HG03354 (cell line): Measurements from ENCODE around the gene ASCL2.

Experiments
- ATAC-seq: cut with Tn5 transposase; IDR thresholded peaks from one replicate; pipeline ENCODE4 v1.9.1; 2021; ENCODE audit warnings: mild to moderate bottlenecking; ENCODE audit not compliant: unreplicated experiment, poor library complexity, severe bottlenecking

ASCL2 gene

GRCh38 chr11:2309251-2310072 is 39.1 kb upstream of the ASCL2 start:
- no peak for ATAC-seq

- no peak for ATAC-seq
These were observed 38.3 kb upstream of the ASCL2 start for GRCh38 chr11:2308713-2309112.

GRCh38 chr11:2307501-2308331 is 37.3 kb upstream of the ASCL2 start:
- ATAC-seq = no peak

DNA sequence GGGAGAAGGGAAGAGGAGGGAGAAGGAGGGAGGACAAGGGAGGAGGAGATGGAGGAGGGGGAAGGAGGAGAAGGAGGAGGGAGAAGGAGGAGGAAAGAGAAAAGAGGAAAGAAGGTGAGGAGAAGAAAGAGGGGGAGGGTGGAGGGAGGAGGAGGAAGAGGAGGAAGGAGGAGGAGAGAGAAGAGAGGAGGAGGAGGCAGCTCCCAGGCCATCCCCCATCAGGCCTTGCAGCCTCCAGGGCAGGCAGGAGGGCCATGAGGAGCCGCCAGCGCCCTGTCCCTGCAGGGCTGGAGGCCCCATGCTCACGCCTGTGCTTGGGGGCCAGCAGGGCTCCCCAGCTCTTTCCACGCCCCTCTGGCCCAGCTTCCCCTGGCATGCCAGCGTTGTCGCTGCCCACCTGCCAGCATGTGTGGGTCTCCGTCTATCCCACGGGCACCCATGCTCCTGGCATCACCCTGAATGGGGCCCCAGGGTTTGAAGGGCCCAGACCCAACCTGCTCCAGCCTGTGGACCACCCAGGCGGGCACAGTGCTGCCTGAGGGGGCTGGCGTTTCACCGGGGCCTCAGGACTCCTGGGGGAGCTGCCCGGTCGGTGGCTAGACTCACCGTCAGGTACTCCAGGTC is 36.6 kb upstream of the ASCL2 start:
- ATAC-seq = no peak

DNA sequence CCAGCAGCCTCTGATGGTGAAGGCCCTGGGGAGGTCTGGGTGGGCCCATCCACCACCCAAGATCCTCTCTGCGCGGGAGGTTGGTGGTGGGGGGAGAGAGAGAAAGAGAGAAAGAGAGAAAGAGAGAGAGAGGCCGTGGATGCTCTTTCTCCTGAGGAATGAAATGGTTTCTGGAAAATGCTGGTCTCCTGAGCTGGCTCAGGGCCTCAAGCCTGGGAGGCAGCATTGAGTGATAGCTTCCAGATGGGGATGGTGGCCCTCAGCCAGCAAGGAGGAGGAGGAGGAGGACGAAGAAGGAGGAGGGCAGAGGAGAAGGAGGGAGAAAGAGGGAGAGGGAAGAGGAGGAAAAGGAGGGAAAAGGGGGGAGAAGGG is 36.0 kb upstream of the ASCL2 start:
- no peak for ATAC-seq

GRCh38 chr11:2305788-2306451 is 35.5 kb upstream of the ASCL2 start:
- ATAC-seq = no peak

- ATAC-seq = no peak
These were observed 34.9 kb upstream of the ASCL2 start for GRCh38 chr11:2305140-2305778.

DNA sequence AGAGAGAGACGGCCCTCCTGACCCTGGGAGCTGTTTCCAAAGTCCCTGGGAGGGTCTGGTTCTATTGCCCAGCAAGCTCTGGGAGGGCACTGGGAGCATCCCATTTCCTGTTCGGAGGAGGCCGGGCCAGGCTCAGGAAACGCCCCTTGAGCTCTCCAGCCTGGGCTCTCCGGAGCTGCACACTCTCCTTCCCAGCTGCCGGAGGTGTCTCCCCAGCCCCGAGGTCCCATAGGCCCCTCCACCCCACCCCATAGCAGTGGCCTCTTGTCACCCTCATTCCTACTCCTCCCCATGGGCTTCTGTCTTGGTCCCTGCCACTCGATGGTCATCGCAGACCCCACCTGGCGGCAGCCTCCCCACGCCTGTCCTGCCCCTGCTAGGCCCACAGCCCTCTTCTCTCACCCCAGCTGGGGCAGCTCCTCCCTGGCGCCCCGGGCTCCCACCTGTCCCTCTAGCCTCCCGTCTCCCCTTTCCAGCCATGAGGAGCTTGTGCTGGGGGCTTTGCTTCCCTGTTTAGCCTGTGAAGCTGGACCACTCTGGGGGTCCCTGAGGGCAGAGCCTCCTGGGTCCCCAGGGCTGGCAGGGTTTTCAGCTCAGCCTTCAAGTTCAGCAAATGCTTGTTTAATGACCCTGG is 34.2 kb upstream of the ASCL2 start:
- ATAC-seq = no peak

- no peak for ATAC-seq
These were observed 33.5 kb upstream of the ASCL2 start for GRCh38 chr11:2303627-2304505.

GRCh38 chr11:2302896-2303626 is 32.7 kb upstream of the ASCL2 start:
- ATAC-seq = no peak

GRCh38 chr11:2302306-2302895 is 32.0 kb upstream of the ASCL2 start:
- peak; percentile 22 for ATAC-seq

GRCh38 chr11:2301631-2302305 is 31.4 kb upstream of the ASCL2 start, which contains the start of the genes C11orf21 and TSPAN32:
C11orf21 (minus strand) TSS chr11:2301918; CDS start chr11:2301808, 110 bp downstream.
TSPAN32 (plus strand) TSS chr11:2302013; CDS start chr11:2302150, 137 bp downstream.
- peak; percentile 60 for ATAC-seq

GRCh38 chr11:2300936-2301630 is 30.7 kb upstream of the ASCL2 start:
- no peak for ATAC-seq

GRCh38 chr11:2300290-2300935 is 30.0 kb upstream of the ASCL2 start:
- no peak for ATAC-seq

DNA sequence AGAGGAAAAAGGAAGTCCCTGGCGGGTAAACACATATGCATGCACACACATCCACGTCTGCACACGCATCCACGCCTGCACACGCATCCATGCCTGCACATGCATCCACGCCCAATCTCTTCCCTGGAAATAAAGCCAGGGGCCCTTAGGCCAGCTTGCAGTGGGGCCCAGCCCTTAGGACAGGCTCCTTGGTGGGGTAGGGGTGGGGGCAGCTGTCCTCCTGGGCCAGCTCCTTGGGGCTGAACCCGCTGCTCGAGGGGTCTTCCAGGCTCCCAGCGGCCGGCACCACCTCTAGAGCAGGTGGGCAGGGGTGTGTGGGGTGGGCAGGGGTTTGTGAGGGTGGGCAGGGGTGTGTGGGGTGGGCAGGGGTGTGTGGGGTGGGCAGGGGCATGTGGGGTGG is 29.4 kb upstream of the ASCL2 start:
- ATAC-seq = no peak
